HepG2 (cell line): ENCODE data around the gene FOSB. TPM values are rescaled to one million over a fixed set of nuclear protein-coding genes. Genes with fewer than 3 reads are reported as not detected.

Experiments used
- DPF2 ChIP-seq: sonication (generic); formaldehyde crosslinking; IDR thresholded peaks from 2 replicates; pipeline ENCODE4 v1.4.0; 2020; ENCODE audit warnings: mild to moderate bottlenecking, low read depth, missing genetic modification reagents, borderline replicate concordance
- EED ChIP-seq: sonication (generic); formaldehyde crosslinking; IDR thresholded peaks from 2 replicates; pipeline ENCODE4 v1.5.0; 2020; ENCODE audit warnings: mild to moderate bottlenecking, missing genetic modification reagents
- FIP1L1 ChIP-seq: fragments of 200-400 bp; formaldehyde crosslinking; IDR thresholded peaks from 2 replicates; pipeline ENCODE4 v1.6.1; 2018; ENCODE audit warnings: low read depth, mild to moderate bottlenecking, low read length, moderate library complexity, borderline replicate concordance; ENCODE audit not compliant: insufficient read depth
- GLI4 ChIP-seq: sonication (generic); formaldehyde crosslinking; IDR thresholded peaks from 2 replicates; pipeline ENCODE4 v1.5.1; 2020; ENCODE audit warnings: missing genetic modification reagents, mild to moderate bottlenecking, moderate library complexity, borderline replicate concordance
- MAFK ChIP-seq, 2 experiments: IDR thresholded peaks in 1 of 2; conservative IDR thresholded peaks in 1 of 2; 2 replicates each; pipeline ENCODE4 v1.6.1; 2011; ENCODE audit warnings: improper control_type of control experiment in 2 of 2, low read length in 2 of 2
- PRMT3 ChIP-seq: sonication (generic); formaldehyde crosslinking; IDR thresholded peaks from 2 replicates; pipeline ENCODE4 v1.8.1; 2022; ENCODE audit warnings: low read depth, mild to moderate bottlenecking, moderate library complexity, missing genetic modification reagents, borderline replicate concordance
- RBM22 ChIP-seq: fragments of 200-400 bp; formaldehyde crosslinking; optimal IDR thresholded peaks from 2 replicates; pipeline ENCODE3; 2017; ENCODE audit warnings: mild to moderate bottlenecking, low read length, moderate library complexity
- RFXAP ChIP-seq: sonication (generic); formaldehyde crosslinking; IDR thresholded peaks from 2 replicates; pipeline ENCODE4 v1.4.0; 2020; ENCODE audit warnings: missing genetic modification reagents, borderline replicate concordance
- ZBTB20 ChIP-seq: sonication (generic); formaldehyde crosslinking; IDR thresholded peaks from 2 replicates; pipeline ENCODE4 v1.8.1; 2023; ENCODE audit warnings: missing genetic modification reagents, low read depth, mild to moderate bottlenecking, borderline replicate concordance
- ZEB1 ChIP-seq: IDR thresholded peaks from 2 replicates; pipeline ENCODE4 v1.6.1; 2012; ENCODE audit warnings: mild to moderate bottlenecking, low read depth, inconsistent platforms; ENCODE audit not compliant: insufficient replicate concordance
- ZNF124 ChIP-seq: sonication (generic); formaldehyde crosslinking; IDR thresholded peaks from 2 replicates; pipeline ENCODE4 v1.4.0; 2020; ENCODE audit warnings: missing genetic modification reagents
- ZNF773 ChIP-seq: sonication (generic); formaldehyde crosslinking; IDR thresholded peaks from 2 replicates; pipeline ENCODE4 v1.4.0; 2020; ENCODE audit warnings: missing genetic modification reagents, borderline replicate concordance
- polyA plus RNA-seq, 8 experiments: library from polyadenylated mRNA; depleted of rRNA in 3 of 8; stranded (reverse) in 7 of 8; unstranded in 1 of 8; fragments of >200 nt; fragmentation: Illumina TruSeq in 4 of 8; extraction: Trizol in 4 of 8; gene quantifications; 2 replicates each; pipeline versions ENCODE4 v1.2.1 to v1.2.3, GENCODE V29; 2011 to 2016; ENCODE audit warnings: low read depth in 4 of 8, missing spikeins in 1 of 8, mixed read lengths in 1 of 8; ENCODE audit not compliant: insufficient read depth in 1 of 8
- total RNA-seq, 5 experiments: library from RNA; depleted of rRNA; stranded (reverse); fragments of >200 nt; fragmentation: Illumina TruSeq; extraction: Trizol; gene quantifications; 2 replicates each; pipeline ENCODE4 v1.2.3, GENCODE V29; 2016; ENCODE audit warnings: low read depth in 1 of 5
- TF ChIP-seq, protein P1 (sequence below): IDR thresholded peaks from 2 replicates; pipeline ENCODE4 v1.6.1; 2016; ENCODE audit warnings: missing biosample characterization, missing genetic modification reagents, low read depth
- TF ChIP-seq, protein P2 (sequence below): sonication (generic); formaldehyde crosslinking; IDR thresholded peaks from 2 replicates; pipeline ENCODE4 v1.8.0; 2022; ENCODE audit warnings: mild to moderate bottlenecking, missing genetic modification reagents; ENCODE audit not compliant: insufficient replicate concordance
- TF ChIP-seq, protein P3 (sequence below): sonication (generic); formaldehyde crosslinking; IDR thresholded peaks from 2 replicates; pipeline ENCODE4 v1.5.0; 2020; ENCODE audit warnings: mild to moderate bottlenecking, missing genetic modification reagents
- TF ChIP-seq, protein P4 (sequence below): sonication (generic); formaldehyde crosslinking; IDR thresholded peaks from 2 replicates; pipeline ENCODE4 v1.4.0; 2020; ENCODE audit warnings: missing genetic modification reagents, borderline replicate concordance
- TF ChIP-seq, protein P5 (sequence below): sonication (generic); formaldehyde crosslinking; IDR thresholded peaks from 2 replicates; pipeline ENCODE4 v1.4.0; 2020; ENCODE audit warnings: missing genetic modification reagents, borderline replicate concordance

Gene FOSB
- total and polyA plus RNA-seq, 2 of the 13 experiments (the other 11 are each of a cell fraction or from before 2014, with no cell fraction given) = 2.8 to 6.0 TPM

DNA sequence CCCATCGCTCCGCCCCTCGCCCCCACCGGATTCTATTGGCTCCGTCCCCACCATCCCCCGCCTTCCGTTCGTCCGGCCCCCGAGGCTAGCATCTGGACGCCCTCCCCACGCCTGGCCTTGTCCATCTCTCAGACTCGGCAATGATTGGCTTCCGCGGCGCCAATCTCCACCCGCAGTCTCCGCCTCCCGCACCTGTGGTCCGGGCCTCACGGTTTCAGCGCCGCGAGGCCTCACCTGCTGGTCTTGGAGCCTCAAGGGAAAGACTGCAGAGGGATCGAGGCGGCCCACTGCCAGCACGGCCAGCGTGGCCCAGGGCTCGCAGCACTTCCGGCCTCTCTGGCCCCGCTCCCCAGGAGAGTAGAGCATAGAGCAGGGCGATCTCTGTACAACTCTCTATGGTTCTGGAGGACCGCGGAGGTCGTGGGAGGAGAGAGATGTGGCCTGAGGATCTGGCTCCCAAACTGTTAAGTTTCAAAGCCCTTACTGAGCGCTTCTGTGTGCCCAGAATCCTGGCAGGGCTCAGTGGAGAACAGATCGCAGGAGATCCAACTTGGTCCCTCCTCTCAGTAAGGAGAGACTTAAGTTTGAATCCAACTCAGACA, 44.1 kb upstream of the FOSB start, which contains the start of gene ERCC1 (continued):
- TF ChIP-seq ZEB1 (peak; percentile 93), EED (CRISPR knock-in tag) (no peak), PRMT3 (CRISPR knock-in tag) (no peak), FIP1L1 (peak; percentile 87; the same call in 1 of the 2 replicates), RFXAP (no peak), DPF2 (CRISPR knock-in tag) (no peak), GLI4 (CRISPR knock-in tag) (no peak; the same call in 1 of the 2 replicates), RBM22 (peak; percentile 79), MAFK (conservative IDR thresholded peaks at IDR 0.05 in 1 of 2, IDR thresholded peaks at IDR 0.05 in 1 of 2; ENCODE audit: low read length in 2 of 2) (no peak), ZNF773 (CRISPR knock-in tag) (no peak), ZNF124 (peak; percentile 65; the same call in 1 of the 2 replicates), ZBTB20 (CRISPR knock-in tag) (peak; percentile 88; the same call in 1 of the 2 replicates)
- TF ChIP-seq, protein P1, sequence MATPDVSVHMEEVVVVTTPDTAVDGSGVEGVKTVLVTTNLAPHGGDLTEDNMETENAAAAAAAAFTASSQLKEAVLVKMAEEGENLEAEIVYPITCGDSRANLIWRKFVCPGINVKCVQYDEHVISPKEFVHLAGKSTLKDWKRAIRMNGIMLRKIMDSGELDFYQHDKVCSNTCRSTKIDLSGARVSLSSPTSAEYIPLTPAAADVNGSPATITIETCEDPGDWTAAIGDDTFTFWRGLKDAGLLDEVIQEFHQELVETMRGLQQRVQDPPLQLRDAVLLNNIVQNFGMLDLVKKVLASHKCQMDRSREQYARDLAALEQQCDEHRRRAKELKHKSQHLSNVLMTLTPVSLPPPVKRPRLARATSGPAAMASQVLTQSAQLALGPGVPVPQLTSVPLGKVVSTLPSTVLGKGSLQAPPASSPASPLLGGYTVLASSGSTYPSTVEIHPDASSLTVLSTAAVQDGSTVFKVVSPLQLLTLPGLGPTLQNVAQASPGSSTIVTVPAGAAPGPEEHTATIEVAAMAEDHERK (CRISPR knock-in tag) = no peak
- TF ChIP-seq, protein P2, sequence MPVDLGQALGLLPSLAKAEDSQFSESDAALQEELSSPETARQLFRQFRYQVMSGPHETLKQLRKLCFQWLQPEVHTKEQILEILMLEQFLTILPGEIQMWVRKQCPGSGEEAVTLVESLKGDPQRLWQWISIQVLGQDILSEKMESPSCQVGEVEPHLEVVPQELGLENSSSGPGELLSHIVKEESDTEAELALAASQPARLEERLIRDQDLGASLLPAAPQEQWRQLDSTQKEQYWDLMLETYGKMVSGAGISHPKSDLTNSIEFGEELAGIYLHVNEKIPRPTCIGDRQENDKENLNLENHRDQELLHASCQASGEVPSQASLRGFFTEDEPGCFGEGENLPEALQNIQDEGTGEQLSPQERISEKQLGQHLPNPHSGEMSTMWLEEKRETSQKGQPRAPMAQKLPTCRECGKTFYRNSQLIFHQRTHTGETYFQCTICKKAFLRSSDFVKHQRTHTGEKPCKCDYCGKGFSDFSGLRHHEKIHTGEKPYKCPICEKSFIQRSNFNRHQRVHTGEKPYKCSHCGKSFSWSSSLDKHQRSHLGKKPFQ = no peak
- TF ChIP-seq, protein P3, sequence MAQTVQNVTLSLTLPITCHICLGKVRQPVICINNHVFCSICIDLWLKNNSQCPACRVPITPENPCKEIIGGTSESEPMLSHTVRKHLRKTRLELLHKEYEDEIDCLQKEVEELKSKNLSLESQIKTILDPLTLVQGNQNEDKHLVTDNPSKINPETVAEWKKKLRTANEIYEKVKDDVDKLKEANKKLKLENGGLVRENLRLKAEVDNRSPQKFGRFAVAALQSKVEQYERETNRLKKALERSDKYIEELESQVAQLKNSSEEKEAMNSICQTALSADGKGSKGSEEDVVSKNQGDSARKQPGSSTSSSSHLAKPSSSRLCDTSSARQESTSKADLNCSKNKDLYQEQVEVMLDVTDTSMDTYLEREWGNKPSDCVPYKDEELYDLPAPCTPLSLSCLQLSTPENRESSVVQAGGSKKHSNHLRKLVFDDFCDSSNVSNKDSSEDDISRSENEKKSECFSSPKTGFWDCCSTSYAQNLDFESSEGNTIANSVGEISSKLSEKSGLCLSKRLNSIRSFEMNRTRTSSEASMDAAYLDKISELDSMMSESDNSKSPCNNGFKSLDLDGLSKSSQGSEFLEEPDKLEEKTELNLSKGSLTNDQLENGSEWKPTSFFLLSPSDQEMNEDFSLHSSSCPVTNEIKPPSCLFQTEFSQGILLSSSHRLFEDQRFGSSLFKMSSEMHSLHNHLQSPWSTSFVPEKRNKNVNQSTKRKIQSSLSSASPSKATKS (CRISPR knock-in tag) = no peak
- TF ChIP-seq, protein P4, sequence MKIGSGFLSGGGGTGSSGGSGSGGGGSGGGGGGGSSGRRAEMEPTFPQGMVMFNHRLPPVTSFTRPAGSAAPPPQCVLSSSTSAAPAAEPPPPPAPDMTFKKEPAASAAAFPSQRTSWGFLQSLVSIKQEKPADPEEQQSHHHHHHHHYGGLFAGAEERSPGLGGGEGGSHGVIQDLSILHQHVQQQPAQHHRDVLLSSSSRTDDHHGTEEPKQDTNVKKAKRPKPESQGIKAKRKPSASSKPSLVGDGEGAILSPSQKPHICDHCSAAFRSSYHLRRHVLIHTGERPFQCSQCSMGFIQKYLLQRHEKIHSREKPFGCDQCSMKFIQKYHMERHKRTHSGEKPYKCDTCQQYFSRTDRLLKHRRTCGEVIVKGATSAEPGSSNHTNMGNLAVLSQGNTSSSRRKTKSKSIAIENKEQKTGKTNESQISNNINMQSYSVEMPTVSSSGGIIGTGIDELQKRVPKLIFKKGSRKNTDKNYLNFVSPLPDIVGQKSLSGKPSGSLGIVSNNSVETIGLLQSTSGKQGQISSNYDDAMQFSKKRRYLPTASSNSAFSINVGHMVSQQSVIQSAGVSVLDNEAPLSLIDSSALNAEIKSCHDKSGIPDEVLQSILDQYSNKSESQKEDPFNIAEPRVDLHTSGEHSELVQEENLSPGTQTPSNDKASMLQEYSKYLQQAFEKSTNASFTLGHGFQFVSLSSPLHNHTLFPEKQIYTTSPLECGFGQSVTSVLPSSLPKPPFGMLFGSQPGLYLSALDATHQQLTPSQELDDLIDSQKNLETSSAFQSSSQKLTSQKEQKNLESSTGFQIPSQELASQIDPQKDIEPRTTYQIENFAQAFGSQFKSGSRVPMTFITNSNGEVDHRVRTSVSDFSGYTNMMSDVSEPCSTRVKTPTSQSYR = no peak; the same call in 1 of the 2 replicates
- TF ChIP-seq, protein P5, sequence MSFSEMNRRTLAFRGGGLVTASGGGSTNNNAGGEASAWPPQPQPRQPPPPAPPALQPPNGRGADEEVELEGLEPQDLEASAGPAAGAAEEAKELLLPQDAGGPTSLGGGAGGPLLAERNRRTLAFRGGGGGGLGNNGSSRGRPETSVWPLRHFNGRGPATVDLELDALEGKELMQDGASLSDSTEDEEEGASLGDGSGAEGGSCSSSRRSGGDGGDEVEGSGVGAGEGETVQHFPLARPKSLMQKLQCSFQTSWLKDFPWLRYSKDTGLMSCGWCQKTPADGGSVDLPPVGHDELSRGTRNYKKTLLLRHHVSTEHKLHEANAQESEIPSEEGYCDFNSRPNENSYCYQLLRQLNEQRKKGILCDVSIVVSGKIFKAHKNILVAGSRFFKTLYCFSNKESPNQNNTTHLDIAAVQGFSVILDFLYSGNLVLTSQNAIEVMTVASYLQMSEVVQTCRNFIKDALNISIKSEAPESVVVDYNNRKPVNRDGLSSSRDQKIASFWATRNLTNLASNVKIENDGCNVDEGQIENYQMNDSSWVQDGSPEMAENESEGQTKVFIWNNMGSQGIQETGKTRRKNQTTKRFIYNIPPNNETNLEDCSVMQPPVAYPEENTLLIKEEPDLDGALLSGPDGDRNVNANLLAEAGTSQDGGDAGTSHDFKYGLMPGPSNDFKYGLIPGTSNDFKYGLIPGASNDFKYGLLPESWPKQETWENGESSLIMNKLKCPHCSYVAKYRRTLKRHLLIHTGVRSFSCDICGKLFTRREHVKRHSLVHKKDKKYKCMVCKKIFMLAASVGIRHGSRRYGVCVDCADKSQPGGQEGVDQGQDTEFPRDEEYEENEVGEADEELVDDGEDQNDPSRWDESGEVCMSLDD = no peak
